Ishikawa (cell line): ENCODE data around the gene AKAP9.

Experiments used
- CREB1 ChIP-seq: IDR thresholded peaks from 2 replicates; pipeline ENCODE4 v1.6.1; 2012; ENCODE audit warnings: low read depth
- REST ChIP-seq: IDR thresholded peaks from 2 replicates; pipeline ENCODE4 v1.6.1; 2012; ENCODE audit warnings: low read depth, mild to moderate bottlenecking
- YY1 ChIP-seq: IDR thresholded peaks from 2 replicates; pipeline ENCODE4 v1.6.1; 2012; ENCODE audit warnings: low read depth

DNA sequence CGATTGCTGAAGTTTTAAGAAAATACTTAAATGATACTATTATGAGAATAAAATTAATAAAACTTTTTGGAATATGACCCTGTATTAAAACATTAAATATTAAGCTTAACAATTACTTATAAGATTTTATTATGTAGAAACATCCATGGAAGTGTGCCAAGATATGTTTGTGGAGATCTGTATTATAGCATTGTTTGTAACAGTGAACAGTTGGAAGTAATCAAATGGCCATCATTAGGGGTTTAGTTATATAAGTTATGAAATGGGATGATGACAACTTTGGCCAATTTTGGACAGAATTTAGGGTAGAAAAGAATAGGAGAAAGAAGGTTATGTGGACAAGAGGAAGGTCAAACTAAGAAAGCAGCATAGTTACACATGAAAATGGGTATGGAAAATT lies 88.0 kb downstream of the AKAP9 start:
- no peak for TF ChIP-seq REST
- no peak for TF ChIP-seq YY1
- no peak for TF ChIP-seq CREB1
